Subcutaneous abdominal adipose tissue (tissue), 5 donors: ENCODE measurements around the gene ADAMTS17.

Experiments used
- H3K27ac ChIP-seq: one replicate; pipeline ENCODE4 v1.7.0; 2013; ENCODE audit warnings: low read depth, mild to moderate bottlenecking, inconsistent platforms, low read length, moderate library complexity
- H3K27me3 ChIP-seq, 5 donors: one replicate each; pipeline ENCODE4 v1.7.0; 2013; ENCODE audit warnings: low read length in 5 of 5, inconsistent platforms in 1 of 5; ENCODE audit not compliant: control insufficient read depth in 5 of 5, insufficient read depth in 4 of 5
- H3K36me3 ChIP-seq, 5 donors: one replicate each; pipeline ENCODE4 v1.7.0; 2013; ENCODE audit warnings: low read length in 5 of 5; ENCODE audit not compliant: control insufficient read depth in 5 of 5, insufficient read depth in 5 of 5
- H3K4me1 ChIP-seq, 5 donors: one replicate each; pipeline ENCODE4 v1.7.0; 2013; ENCODE audit warnings: low read length in 5 of 5, mild to moderate bottlenecking in 3 of 5, moderate library complexity in 1 of 5; ENCODE audit not compliant: control insufficient read depth in 5 of 5, insufficient read depth in 5 of 5
- H3K4me3 ChIP-seq, 5 donors: one replicate each; pipeline ENCODE4 v1.7.0; 2013; ENCODE audit warnings: low read length in 5 of 5, low read depth in 1 of 5
- H3K9ac ChIP-seq, 5 donors: one replicate each; pipeline ENCODE4 v1.7.0; 2013; ENCODE audit warnings: low read length in 5 of 5, mild to moderate bottlenecking in 4 of 5, moderate library complexity in 3 of 5
- H3K9me3 ChIP-seq, 5 donors: one replicate each; pipeline ENCODE4 v1.7.0; 2013; ENCODE audit warnings: low read length in 5 of 5; ENCODE audit not compliant: control insufficient read depth in 5 of 5
- donor health status: healthy.
- donor health status: healthy.
- donor health status: healthy.
- donor health status: healthy.
- donor health status: healthy.

Gene ADAMTS17

GRCh38 chr15:100106732-100107131 is 235.0 kb downstream of the ADAMTS17 start:
- H3K4me3 ChIP-seq: no peak overlapping the region
- H3K9me3 ChIP-seq: no peaks in the 10 kb centered on the region
- no peak overlapping the region for H3K27ac ChIP-seq
- H3K27me3 ChIP-seq: no peaks in the 10 kb centered on the region
- no peak overlapping the region for H3K9ac ChIP-seq
- no peaks in the 10 kb centered on the region for H3K36me3 ChIP-seq
- peaks cover 5 to 14% (median 13%) of the 10 kb centered on the region in 5 donors for H3K4me1 ChIP-seq

GRCh38 chr15:100105101-100105500 is 236.7 kb downstream of the ADAMTS17 start:
- Histone ChIP-seq H3K4me3 (no peak overlapping the region), H3K36me3 (no peaks in the 10 kb centered on the region), H3K9me3 (no peaks in the 10 kb centered on the region), H3K4me1 (no peaks in the 10 kb centered on the region), H3K27me3 (no peaks in the 10 kb centered on the region), H3K9ac (no peak overlapping the region), H3K27ac (no peak overlapping the region)

GRCh38 chr15:100104245-100104644 is 237.5 kb downstream of the ADAMTS17 start:
- Histone ChIP-seq H3K9me3 (no peaks in the 10 kb centered on the region), H3K27ac (no peak overlapping the region), H3K4me1 (no peaks in the 10 kb centered on the region), H3K27me3 (no peaks in the 10 kb centered on the region), H3K9ac (no peak overlapping the region), H3K36me3 (no peaks in the 10 kb centered on the region), H3K4me3 (no peak overlapping the region)

- no peak overlapping the region for H3K9ac ChIP-seq
- no peak overlapping the region for H3K27ac ChIP-seq
- no peaks in the 10 kb centered on the region for H3K9me3 ChIP-seq
- H3K4me3 ChIP-seq: no peak overlapping the region
- no peaks in the 10 kb centered on the region for H3K27me3 ChIP-seq
- no peaks in the 10 kb centered on the region for H3K4me1 ChIP-seq
- H3K36me3 ChIP-seq: no peaks in the 10 kb centered on the region
Measured at GRCh38 chr15:100103828-100104227, 237.9 kb downstream of the ADAMTS17 start.

GRCh38 chr15:100101426-100102089 is 240.2 kb downstream of the ADAMTS17 start:
- no peak overlapping the region for H3K9ac ChIP-seq
- no peaks in the 10 kb centered on the region for H3K9me3 ChIP-seq
- H3K27me3 ChIP-seq: no peaks in the 10 kb centered on the region
- H3K4me3 ChIP-seq: no peak overlapping the region
- no peak overlapping the region for H3K27ac ChIP-seq
- no peaks in the 10 kb centered on the region for H3K4me1 ChIP-seq
- no peaks in the 10 kb centered on the region for H3K36me3 ChIP-seq

- Histone ChIP-seq H3K27me3 (no peaks in the 10 kb centered on the region), H3K9me3 (no peaks in the 10 kb centered on the region), H3K36me3 (no peaks in the 10 kb centered on the region), H3K4me3 (no peak overlapping the region), H3K27ac (no peak overlapping the region), H3K4me1 (no peaks in the 10 kb centered on the region), H3K9ac (no peak overlapping the region)
Measured at GRCh38 chr15:100100926-100101325, 240.8 kb downstream of the ADAMTS17 start.

- Histone ChIP-seq H3K9me3 (no peaks in the 10 kb centered on the region), H3K27ac (no peak overlapping the region), H3K9ac (no peak overlapping the region), H3K4me1 (no peaks in the 10 kb centered on the region), H3K36me3 (no peaks in the 10 kb centered on the region), H3K4me3 (no peak overlapping the region), H3K27me3 (no peaks in the 10 kb centered on the region)
Measured at GRCh38 chr15:100099976-100100375, 241.8 kb downstream of the ADAMTS17 start.

- Histone ChIP-seq H3K27me3 (no peaks in the 10 kb centered on the region), H3K27ac (no peak overlapping the region), H3K4me3 (no peak overlapping the region), H3K9ac (no peak overlapping the region), H3K4me1 (no peaks in the 10 kb centered on the region), H3K9me3 (no peaks in the 10 kb centered on the region), H3K36me3 (no peaks in the 10 kb centered on the region)
Measured at GRCh38 chr15:100098705-100099104, 243.1 kb downstream of the ADAMTS17 start.

- H3K36me3 ChIP-seq: no peaks in the 10 kb centered on the region
- H3K4me3 ChIP-seq: no peak overlapping the region
- no peaks in the 10 kb centered on the region for H3K9me3 ChIP-seq
- H3K27ac ChIP-seq: no peak overlapping the region
- H3K9ac ChIP-seq: no peak overlapping the region
- no peaks in the 10 kb centered on the region for H3K4me1 ChIP-seq
- H3K27me3 ChIP-seq: no peaks in the 10 kb centered on the region
Measured at GRCh38 chr15:100097342-100098127, 244.2 kb downstream of the ADAMTS17 start.

- Histone ChIP-seq H3K9ac (no peak overlapping the region), H3K36me3 (no peaks in the 10 kb centered on the region), H3K27me3 (no peaks in the 10 kb centered on the region), H3K4me3 (no peak overlapping the region), H3K9me3 (no peaks in the 10 kb centered on the region), H3K27ac (no peak overlapping the region), H3K4me1 (no peaks in the 10 kb centered on the region)
Measured at GRCh38 chr15:100096700-100097099, 245.1 kb downstream of the ADAMTS17 start.
